Astrocyte (in vitro differentiated cells and primary cell): ENCODE data around the gene SND1.

ENCODE experiments used
- EZH2 ChIP-seq: IDR thresholded peaks from 2 replicates; pipeline ENCODE4 v1.6.1; 2012; ENCODE audit warnings: mild to moderate bottlenecking, low read length, inconsistent platforms; ENCODE audit not compliant: insufficient read depth
- TF ChIP-seq, protein P1 (sequence below): IDR thresholded peaks from 2 replicates; pipeline ENCODE4 v1.5.1; 2011; ENCODE audit warnings: low read depth, mild to moderate bottlenecking, inconsistent platforms, low read length, moderate library complexity; ENCODE audit not compliant: insufficient read depth

DNA sequence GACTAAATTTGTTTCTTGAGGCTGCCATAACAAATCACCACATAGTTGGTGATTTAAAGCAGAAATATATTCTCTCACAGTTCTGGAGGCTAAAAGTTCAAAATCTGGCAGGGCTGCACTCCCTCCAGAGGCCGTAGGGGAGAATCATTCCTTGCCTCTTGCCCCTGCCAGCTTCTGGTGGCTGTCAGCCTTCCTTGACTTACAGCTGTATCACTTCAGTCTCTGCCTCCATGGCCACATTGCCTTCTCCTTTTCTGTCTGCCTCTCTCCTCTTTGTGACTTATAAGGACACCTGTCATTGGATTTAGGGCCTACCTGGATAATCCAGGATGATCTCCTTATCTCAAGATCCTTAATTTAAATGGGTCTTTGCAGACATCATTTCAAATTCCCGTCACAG is 385.1 kb downstream of the SND1 start:
- TF ChIP-seq EZH2, result no peak
- TF ChIP-seq, protein P1, sequence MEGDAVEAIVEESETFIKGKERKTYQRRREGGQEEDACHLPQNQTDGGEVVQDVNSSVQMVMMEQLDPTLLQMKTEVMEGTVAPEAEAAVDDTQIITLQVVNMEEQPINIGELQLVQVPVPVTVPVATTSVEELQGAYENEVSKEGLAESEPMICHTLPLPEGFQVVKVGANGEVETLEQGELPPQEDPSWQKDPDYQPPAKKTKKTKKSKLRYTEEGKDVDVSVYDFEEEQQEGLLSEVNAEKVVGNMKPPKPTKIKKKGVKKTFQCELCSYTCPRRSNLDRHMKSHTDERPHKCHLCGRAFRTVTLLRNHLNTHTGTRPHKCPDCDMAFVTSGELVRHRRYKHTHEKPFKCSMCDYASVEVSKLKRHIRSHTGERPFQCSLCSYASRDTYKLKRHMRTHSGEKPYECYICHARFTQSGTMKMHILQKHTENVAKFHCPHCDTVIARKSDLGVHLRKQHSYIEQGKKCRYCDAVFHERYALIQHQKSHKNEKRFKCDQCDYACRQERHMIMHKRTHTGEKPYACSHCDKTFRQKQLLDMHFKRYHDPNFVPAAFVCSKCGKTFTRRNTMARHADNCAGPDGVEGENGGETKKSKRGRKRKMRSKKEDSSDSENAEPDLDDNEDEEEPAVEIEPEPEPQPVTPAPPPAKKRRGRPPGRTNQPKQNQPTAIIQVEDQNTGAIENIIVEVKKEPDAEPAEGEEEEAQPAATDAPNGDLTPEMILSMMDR, result no peak
